GM12801 (cell line): Measurements from ENCODE around the gene PTCH1.

Experiments
- CTCF ChIP-seq: IDR thresholded peaks from one replicate; pipeline ENCODE4 v1.5.1; 2011; ENCODE audit warnings: control low read depth; ENCODE audit not compliant: insufficient read length; ENCODE audit errors: extremely low read depth

The PTCH1 gene

DNA sequence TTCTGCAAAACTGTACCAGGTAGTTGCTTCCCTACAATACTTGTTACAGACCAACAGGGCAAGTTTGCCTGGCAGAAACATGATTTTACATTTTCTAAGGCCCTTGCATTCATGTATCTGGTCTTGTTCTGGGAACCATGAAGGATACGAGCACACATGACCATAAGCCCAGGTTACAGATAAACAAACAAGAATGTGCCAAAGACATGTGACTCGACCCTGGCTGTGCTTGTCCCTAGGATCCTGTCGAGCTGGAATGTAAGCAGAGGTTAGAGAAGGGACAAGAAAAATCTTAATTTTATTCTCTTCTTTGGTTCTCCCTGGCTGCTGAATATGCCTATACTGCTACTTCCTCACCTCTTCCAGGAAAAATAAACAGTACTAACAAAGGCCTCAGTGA is 32.5 kb downstream of the PTCH1 start:
- TF ChIP-seq CTCF = no peak

DNA sequence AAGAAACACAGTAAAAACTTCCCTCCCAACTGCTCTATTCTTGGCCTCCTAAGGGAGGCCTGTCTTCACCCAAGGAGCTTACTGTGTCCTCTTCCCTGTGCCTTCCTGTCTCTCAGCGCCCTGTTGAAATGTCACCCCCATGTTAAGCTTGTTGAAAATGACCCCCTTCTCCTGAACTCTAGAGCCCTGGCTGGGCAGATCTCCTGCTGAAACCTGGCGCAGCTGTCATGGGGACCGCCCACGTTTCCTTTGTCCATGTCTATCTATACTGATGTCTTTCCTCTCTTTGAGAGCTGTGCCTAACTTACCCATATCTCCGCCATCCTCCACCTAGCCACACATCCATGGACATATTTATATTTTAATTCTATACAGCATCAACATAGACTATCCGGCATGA is 33.3 kb downstream of the PTCH1 start:
- no peak for TF ChIP-seq CTCF

DNA sequence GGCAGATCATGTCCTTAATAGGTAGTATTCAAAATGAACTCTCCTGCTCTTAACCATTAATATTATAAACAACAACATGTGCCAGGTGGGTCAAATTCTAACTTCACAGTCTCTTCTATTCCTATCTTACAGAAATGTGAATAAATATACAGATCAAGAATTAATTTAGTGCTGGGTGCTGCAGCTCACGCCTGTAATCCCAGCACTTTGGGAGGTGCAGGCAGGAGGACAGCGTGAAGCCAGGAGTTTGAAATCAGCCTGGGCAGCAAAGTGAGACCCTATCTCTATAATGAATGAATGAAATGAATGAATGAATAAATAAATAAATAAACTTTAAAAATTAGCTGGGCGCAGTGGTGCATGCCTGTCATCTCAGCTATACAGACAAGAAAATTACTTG is 34.1 kb downstream of the PTCH1 start:
- TF ChIP-seq CTCF = no peak

DNA sequence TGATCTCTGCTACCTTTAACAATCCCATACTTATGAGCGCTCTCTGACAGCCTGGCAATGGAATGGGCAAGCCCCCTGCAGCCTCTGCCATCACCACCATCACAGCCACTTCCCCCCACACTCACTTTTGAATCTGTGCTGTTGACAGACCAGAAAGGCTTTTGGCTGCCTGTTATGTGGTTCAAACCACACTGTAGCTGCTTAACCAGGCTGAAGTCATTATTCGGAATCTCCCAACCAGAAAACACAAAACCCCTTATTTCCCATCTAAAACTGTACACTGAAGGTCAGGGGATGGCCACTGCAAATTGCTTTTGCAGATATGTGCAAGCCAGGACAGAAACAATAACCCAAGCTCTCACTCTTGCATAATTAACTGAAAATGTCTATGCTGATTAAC is 35.8 kb downstream of the PTCH1 start:
- no peak for TF ChIP-seq CTCF

- no peak for TF ChIP-seq CTCF
Observed at GRCh38 chr9:95480346-95480745, 36.4 kb downstream of the PTCH1 start.

GRCh38 chr9:95479330-95479729 is 37.4 kb downstream of the PTCH1 start:
- no peak for TF ChIP-seq CTCF

GRCh38 chr9:95478335-95478734 is 38.4 kb downstream of the PTCH1 start:
- no peak for TF ChIP-seq CTCF

DNA sequence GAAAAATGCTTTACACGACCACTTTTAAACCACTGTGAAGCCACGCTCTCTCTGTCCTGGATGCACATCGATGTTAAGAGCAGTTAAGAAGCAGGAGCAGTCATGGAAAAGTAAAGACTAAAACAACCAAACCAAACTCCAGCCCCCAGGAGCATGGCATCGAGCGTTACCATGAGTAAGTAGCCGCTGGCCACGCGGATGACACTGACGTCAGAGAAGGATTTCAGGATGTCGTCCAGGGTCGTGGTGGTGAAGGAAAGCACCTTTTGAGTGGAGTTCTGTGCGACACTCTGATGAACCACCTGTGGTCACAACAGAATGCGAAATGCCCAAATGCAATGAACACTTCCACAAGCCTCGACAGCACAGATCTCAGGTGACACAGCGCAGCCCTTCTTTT is 38.9 kb downstream of the PTCH1 start:
- no peak for TF ChIP-seq CTCF
